Glutamatergic neuron (in vitro differentiated cells): ENCODE data around the gene CBFA2T3. TPM values are rescaled to one million over a fixed set of nuclear protein-coding genes. Genes with fewer than 3 reads are reported as not detected.
A peak's percentile ranks its signal among the peaks of the same experiment; 100 is the strongest.

Source experiments
- DNase-seq: peaks from one replicate; pipeline ENCODE4 v3.0.0; 2022
- H3K27ac Mint-ChIP-seq: one replicate; pipeline ENCODE4 v1.8.0; 2020; ENCODE audit warnings: mild to moderate bottlenecking, mixed read lengths, inconsistent platforms; ENCODE audit not compliant: unreplicated experiment
- H3K27me3 Mint-ChIP-seq: one replicate; pipeline ENCODE4 v1.8.0; 2020; ENCODE audit warnings: mild to moderate bottlenecking, moderate library complexity, mixed read lengths, inconsistent platforms; ENCODE audit not compliant: unreplicated experiment
- H3K36me3 Mint-ChIP-seq: one replicate; pipeline ENCODE4 v1.8.0; 2020; ENCODE audit warnings: mild to moderate bottlenecking, mixed read lengths, inconsistent platforms; ENCODE audit not compliant: unreplicated experiment
- H3K4me1 Mint-ChIP-seq: one replicate; pipeline ENCODE4 v1.8.0; 2020; ENCODE audit warnings: mild to moderate bottlenecking, low read depth, mixed read lengths, inconsistent platforms; ENCODE audit not compliant: unreplicated experiment
- H3K4me3 Mint-ChIP-seq: one replicate; pipeline ENCODE4 v1.8.0; 2020; ENCODE audit warnings: mild to moderate bottlenecking, mixed read lengths, inconsistent platforms; ENCODE audit not compliant: unreplicated experiment
- H3K9me3 Mint-ChIP-seq: one replicate; pipeline ENCODE4 v1.8.0; 2020; ENCODE audit warnings: mild to moderate bottlenecking, moderate library complexity, mixed read lengths, inconsistent platforms; ENCODE audit not compliant: unreplicated experiment
- total RNA-seq: library from RNA; stranded (reverse); fragmentation: NEBNext Ultra II Directional; extraction: Animal tissue kit (Norgen Biotek cat#: 25700); gene quantifications from one replicate; pipeline ENCODE4 v1.2.1, GENCODE V29; 2021; ENCODE audit not compliant: unreplicated experiment
- TF ChIP-seq, protein P1 (sequence below): fragments of 200-600 bp; sonication (generic); IDR thresholded peaks from one replicate; pipeline ENCODE4 v1.5.0; 2021; ENCODE audit not compliant: partially characterized antibody, unreplicated experiment

Gene CBFA2T3
- total RNA-seq, 1 donor from 2014 or later, result 126 TPM

DNA sequence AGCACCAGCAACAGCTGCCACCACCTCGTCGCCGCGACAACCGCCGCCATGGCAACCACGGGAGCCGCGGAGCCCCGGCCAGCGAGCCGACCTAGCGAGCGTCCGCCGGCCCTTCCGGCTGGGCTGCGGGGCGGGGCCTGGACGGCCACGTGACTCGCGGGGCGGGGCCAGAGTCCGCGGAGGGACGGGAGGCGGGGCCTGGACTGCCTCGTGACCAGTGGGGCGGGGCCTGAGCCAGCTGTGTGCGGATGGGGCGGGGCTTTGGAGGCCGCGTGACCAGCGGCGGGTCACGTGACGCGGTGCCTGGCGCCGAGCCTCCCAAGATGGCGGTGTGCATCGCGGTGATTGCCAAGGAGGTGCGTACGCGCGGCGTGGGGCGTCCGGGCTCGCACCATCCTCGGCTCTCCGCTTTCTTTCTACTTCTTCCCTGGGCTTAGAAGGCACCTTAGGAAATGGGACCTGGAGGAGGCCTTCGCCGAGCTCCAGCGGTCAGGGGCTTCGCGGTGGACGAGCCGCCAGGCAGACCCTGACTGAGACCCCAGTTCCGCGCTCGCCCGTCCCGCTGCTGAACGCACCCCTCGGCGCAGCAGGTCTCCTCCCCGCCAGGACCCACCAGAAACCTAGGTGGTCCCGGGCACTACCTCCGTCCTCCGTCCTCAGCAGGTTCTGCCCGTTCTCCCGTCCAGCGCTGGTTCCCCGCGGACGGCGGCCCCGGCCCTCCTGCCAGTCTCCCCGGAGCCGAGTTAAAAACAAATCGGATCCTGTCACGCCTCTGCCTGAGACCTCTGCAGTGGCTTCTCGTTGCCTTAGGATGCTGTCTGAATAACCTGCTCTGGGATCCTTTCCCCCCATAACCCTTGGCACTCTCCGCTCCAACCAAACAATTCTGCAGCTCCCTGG lies 119.9 kb downstream of the CBFA2T3 start, which contains the start of the genes GALNS and TRAPPC2L:
Gene GALNS (minus strand): TSS at position 120 of the 900 bp plus-strand sequence. CDS start 70 bp downstream, at position 50.
Gene TRAPPC2L (plus strand): TSS at position 300 of the 900 bp plus-strand sequence. CDS start 24 bp downstream, at position 324.
- H3K36me3 Mint-ChIP-seq, result peaks cover 6% of the 10 kb centered on the region
- TF ChIP-seq, protein P1, sequence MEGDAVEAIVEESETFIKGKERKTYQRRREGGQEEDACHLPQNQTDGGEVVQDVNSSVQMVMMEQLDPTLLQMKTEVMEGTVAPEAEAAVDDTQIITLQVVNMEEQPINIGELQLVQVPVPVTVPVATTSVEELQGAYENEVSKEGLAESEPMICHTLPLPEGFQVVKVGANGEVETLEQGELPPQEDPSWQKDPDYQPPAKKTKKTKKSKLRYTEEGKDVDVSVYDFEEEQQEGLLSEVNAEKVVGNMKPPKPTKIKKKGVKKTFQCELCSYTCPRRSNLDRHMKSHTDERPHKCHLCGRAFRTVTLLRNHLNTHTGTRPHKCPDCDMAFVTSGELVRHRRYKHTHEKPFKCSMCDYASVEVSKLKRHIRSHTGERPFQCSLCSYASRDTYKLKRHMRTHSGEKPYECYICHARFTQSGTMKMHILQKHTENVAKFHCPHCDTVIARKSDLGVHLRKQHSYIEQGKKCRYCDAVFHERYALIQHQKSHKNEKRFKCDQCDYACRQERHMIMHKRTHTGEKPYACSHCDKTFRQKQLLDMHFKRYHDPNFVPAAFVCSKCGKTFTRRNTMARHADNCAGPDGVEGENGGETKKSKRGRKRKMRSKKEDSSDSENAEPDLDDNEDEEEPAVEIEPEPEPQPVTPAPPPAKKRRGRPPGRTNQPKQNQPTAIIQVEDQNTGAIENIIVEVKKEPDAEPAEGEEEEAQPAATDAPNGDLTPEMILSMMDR, result no peak
- H3K27ac Mint-ChIP-seq, result peak within 1 kb of the TSS; percentile 87
- peaks cover 17% of the 10 kb centered on the region for H3K9me3 Mint-ChIP-seq
- H3K4me3 Mint-ChIP-seq, result peak within 1 kb of the TSS; percentile 96
- DNase-seq, result peak; percentile 100
- peaks cover 6% of the 10 kb centered on the region for H3K4me1 Mint-ChIP-seq
- peaks cover 6% of the 10 kb centered on the region for H3K27me3 Mint-ChIP-seq

DNA sequence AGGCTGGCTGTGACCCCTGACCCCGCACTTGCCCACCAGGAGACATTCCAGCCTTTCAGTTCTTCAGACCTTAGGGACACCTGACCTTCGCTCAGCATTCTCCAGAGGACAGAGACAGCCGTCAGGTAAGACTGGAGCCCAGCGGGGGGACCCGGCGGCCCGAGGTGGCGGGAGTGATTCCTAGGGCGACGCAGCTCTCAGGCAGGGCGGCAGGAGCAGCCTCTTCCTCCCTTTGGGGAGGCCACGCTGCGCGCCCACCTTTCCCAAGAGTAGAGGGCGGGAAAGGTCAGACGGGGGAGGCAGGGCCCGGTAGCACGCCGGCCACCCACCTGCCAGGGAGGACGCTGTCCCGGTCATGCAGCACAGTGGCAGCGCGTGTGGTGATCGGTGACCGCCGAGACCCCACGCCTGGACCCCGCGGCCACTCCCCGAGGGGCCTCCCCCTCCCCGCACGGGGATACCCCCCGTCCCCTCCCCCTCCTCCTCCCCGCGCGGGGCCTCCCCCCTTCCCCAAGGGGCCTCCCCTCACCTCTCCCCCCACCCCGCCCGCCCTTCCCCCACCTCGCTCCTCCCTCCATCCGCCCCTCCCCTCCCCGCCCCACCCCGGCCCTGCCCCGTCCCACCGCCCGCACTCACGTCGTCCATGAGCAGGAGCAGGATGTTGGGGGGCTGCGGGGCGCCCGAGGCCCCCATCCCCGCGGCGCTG lies 120.7 kb downstream of the CBFA2T3 start:
- H3K27ac Mint-ChIP-seq, result no peak overlapping the region
- peak overlapping the region; percentile 78 for H3K4me3 Mint-ChIP-seq
- peaks cover 17% of the 10 kb centered on the region for H3K9me3 Mint-ChIP-seq
- peak; percentile 52 for DNase-seq
- peaks cover 7% of the 10 kb centered on the region for H3K27me3 Mint-ChIP-seq
- TF ChIP-seq, protein P1, result no peak
- H3K4me1 Mint-ChIP-seq, result peaks cover 6% of the 10 kb centered on the region
- peaks cover 8% of the 10 kb centered on the region for H3K36me3 Mint-ChIP-seq

DNA sequence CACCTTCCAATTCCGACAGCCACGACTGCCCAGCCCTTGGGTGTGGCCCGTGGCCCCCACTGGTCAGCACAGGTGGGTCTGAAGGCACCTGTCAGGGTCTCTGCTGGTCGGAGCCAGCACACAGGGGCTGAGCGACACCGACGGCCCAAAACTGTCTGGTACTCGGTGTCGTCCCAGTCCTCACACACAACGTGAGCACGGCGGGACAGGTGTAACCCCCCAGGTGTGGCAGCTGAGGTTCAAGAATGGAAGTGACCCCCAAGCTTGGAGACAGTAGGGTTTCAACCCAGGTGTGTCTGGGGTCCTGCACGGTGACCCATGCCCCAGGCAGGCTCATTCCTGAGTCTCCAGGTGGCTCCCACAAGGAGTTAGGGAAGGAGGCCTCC lies 121.3 kb downstream of the CBFA2T3 start:
- DNase-seq, result no peak
- peaks cover 17% of the 10 kb centered on the region for H3K9me3 Mint-ChIP-seq
- H3K27ac Mint-ChIP-seq, result no peak overlapping the region
- TF ChIP-seq, protein P1, result no peak
- peaks cover 6% of the 10 kb centered on the region for H3K4me1 Mint-ChIP-seq
- peaks cover 8% of the 10 kb centered on the region for H3K36me3 Mint-ChIP-seq
- peaks cover 7% of the 10 kb centered on the region for H3K27me3 Mint-ChIP-seq
- peak overlapping the region; percentile 78 for H3K4me3 Mint-ChIP-seq

DNA sequence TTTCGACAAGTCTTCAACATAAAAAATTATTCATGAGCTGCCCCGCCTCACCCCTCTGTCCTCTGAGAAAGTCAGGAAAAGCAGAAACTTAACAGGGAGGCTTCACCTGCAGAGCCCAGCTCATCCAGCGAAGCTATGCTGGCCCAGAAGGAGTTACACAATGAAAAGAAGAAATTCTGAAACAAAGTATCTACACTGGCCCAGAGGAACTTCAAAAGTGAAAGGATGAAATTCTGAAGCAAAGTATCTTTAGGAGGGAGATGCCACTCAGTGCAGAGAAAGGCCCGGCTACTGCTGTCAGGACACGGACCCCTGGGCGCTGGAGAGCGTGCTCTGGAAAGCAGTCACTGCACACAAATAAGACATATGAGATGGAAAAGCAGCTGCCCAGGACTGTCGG lies 121.8 kb downstream of the CBFA2T3 start:
- Mint-ChIP-seq H3K27ac (no peak overlapping the region), H3K4me1 (peaks cover 6% of the 10 kb centered on the region), H3K4me3 (peak overlapping the region; percentile 75), H3K36me3 (peaks cover 8% of the 10 kb centered on the region), H3K27me3 (peaks cover 7% of the 10 kb centered on the region), H3K9me3 (peaks cover 19% of the 10 kb centered on the region)
- DNase-seq, result no peak
- TF ChIP-seq, protein P1, result no peak
